ENCODE results near the gene ELK4.

ELK4 gene

DNA sequence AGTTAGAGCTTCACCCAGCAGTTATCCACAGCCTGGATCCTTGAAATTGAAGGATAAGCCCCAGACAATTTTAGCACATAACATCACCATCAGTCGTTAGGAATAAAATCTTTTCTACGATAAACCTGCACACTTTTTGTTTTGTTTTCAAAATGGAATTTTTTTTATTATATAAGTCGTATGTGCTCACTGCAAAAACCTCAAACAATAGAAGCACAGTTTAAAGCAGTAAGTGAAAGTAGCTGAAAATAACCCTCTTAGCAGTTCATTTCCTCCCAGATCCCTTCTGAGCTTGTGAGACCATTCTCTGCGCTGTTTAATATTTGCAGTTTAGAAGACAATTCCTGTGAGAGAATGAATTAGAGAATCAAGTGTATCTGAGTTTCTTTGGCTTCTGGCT lies 38.3 kb downstream of the ELK4 start:
- DNase-seq: no peak

DNA sequence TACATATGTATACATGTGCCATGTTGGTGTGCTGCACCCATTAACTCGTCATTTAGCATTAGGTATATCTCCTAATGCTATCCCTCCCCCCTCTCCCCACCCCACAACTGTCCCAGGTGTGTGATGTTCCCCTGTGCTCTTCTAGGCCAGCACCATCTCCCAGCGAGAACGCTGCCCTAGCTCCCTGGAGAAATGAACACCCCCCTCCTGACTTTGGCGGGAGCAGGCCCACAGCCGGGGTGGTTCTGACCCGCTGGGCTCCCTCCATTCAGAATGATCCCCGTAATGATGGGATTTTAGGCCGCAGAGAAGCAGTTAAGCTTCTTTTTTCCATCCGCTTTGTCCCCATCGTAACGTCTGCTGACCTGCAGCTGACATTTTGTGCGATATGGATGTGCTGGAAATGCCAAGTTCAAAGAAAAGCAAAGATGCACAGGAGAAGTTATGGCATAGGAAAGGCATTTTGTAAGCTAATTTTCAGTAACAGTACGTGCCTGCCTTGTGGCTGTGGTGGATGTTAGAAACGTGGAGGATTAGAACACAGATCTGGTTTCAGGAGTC lies 39.3 kb downstream of the ELK4 start:
- no peak for DNase-seq

DNA sequence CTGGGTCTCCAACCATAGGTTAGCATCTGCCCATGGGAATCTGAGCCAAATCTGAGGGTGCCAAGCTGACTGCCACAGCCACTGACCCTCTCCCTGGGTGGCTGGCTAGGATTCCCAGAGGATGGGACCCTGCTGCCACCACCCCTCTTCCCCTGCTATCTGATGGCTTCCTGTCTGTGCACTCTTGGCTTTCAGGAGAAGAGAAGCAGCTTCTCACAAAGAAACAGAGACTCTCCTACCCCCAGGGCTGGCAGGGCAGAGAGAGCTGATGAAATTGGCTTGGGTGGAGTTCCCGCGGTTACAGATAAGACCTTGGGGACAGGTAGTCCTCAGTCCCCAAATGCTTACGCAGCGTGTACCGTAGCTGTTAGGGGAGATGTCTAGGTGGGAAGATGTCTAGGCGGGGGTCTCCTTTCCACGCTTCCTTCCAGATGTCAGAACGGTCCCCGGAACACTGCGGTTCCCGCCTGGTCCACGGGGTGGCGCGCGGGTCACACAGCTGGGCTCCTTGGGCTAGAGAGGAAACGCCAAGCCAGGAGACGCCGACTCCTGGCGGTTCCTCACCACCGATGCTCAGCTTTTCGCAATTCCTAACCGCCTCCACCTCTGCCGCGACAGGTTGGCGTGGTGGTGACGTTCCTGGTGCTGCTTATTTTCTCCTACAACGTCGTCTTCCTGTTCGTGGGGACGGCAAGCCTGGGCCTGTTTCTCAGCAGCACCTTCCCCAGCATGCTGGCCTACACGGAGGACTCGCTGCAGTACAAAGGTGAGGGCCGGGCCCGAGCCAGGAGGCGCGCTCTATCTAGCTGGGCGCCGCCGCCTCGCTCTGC lies 40.1 kb downstream of the ELK4 start:
- peak; percentile 75 for DNase-seq

DNA sequence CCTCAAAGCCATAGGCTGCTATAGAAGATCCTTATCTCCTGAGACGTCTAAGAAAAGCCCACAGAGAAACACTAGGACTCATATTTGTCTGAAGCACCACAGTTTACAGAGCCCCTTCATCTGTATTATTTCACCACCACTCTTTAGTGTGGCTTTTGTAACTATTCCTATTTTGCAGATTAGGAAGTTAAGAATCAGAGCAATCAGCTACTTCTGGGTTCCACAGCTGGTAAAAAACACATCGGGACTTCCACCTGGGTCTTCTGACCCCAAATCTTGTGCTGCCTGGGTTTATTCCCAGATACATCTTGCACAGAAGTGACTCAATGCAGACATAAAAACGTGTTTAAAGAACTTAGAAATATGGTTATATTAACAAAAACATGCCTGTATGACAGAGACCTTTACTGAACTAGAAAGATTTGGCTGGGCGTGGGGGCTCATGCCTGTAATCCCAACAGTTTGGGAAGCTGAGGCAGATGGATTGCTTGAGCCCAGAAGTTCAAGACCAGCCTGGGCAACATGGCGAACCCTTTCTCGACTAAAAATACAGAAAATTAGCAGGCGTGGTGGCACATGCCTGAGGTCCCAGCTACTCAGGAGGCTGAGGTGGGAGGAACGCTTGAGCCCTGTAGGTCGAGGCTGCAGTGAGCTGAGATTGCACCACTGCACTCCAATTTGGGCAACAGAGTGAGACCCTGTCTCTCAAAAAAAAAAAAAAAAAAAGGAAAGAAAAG lies 40.9 kb downstream of the ELK4 start:
- DNase-seq: no peak

DNA sequence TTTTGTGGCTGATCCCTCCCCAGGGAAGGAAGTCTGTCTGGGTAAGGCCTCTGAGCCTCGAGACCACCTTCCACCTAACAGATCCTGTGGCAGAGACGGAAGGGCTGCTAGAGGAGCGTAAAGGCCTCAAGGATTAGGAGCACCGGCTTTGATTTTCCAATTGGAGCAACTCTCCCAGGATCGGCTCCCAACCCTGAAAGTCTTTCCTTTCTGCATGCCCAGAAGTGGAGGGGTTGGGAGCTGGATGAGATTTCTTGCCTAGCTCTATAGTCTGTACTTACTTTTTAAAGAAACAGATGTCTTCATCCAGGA lies 41.4 kb downstream of the ELK4 start:
- DNase-seq: no peak

DNA sequence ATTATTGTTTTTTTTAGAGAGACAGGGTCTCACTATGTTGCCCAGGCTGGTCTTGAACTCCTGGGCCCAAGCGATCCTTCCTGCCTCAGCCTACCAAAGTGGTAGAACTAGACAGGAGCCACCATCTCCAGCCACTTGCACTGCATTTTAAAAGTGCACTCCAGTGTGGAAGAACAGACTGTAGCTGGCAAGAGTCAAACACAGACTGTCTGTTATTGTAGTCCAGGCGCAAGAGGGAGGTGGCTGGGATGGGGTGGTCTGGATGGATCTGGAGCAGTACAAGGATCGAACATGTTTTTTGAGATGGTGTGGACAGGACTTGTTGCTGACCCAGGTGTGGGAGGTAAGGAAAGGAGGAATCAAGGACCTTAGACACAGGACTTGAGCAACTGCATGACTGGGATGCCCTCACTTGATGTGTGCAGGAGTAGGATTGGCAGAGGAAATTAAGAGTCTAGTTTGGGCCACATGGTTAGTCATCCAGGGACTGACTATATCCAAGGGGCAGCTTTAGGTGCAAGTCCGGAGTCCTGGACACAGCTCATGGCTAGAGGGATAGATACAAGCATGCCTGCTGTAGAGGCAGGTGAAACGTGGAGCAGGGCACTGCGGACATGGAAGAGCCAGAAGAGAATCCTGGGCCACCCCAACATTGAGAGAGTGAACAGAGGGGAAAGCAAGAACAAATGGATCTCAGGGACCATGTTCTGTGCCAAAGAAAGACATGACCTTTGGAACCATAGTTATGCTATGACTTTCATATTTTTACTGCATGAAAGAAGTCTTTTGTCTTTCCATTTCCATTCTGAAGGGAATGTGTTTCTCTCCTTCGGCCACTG lies 42.0 kb downstream of the ELK4 start:
- no peak for DNase-seq

DNA sequence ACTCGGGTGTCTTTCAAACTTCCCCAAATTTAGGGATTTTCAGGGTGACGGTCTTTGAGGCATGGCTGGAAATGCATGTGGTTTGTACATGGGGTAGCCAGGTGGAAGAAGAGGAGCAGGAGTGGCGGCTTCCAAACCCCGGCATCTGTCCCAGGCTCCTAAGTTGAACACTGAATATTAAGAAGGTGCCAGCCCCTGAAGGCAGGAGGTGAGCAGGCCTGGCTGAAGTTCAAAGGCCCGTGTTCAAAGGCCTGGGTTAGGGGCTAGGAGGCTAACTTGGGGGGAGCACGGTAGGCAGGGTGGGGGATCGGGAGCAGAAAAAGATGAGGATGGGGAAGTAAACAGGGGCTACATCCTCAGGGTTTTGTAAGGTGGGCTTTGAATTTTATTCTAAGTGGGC lies 42.8 kb downstream of the ELK4 start:
- DNase-seq: no peak

DNA sequence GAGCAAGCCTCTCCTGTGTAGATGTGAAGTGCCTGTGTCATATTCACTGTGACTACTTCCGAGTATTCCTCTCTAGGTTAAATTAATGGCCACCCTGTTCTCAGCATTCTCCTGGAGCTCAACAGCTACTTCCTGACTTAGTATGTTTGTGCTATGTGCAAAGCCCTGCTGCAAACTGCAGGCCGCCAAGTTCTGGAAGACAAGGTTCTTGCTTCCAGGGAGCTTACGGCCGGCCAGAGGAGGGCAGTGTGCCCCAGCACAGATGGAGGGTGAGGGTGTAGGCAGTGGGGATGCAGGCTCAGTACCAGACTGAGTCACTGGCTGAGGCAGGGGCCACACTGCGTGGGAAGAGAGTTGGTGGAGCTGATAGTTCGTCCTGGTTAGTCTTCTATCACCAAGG lies 43.2 kb downstream of the ELK4 start:
- no peak for DNase-seq

DNA sequence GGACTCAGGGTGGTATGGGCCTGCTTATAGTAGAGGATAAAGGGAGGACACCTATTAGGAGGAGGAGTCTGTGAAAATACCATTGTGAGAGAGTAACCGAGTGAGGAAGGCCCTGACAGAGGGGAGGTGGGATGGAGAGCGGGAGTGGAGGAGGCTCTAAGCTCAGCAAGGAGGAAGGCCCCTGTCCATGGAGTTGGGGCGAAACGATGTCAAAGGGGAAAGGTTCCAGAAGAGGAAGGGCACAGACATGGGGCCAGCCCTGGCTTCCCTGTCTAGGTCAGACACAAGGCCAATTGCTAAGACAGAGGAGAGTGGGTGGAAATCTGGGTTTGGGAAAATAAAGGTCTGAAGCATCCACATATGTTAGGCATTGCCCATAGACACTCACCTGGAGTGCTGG lies 44.2 kb downstream of the ELK4 start:
- no peak for DNase-seq

DNA sequence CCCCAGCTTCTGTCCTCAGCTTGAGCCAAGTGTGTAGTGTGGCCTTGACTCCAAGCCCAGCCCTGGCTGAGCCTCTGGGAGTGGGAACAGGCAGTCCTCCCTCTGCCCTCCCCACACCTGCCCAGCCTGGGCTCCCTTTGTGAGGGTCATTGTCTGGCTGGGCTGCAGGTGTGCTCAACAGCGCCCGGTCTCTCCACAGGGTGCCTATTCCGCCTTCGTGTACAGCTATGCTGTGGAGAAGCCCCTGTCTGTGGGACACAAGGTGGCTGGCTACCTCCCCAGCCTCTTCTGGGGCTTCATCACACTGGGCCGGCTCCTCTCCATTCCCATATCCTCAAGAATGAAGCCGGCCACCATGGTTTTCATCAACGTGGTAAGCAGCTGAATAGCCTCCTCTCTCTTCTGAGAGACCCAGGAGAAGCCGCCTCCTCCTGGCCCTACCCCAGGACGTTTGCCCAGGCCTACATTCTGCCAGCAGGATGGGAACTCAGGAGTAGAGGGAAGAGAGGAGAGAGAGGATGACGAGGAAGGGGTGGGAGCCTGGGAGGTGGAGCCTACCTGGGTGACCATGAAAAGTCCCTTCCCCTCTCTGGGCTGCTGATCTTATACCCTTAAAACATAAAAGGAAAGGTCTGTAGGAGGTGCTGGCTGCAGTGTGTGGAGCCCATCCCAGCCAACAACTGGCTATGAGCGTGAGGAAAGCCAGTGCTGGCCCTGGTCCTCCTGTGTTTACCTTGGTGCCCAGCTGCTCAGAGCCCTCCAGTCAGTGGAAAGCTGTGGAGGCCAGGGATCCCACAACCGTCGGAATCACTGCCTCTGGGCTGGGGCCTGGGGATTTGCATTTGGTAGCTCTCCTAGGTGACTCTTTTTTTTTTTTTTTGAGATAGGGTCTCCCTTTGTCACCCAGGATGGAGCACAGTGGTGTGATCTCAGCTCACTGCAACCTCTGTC lies 45.7 kb downstream of the ELK4 start:
- no peak for DNase-seq

DNA sequence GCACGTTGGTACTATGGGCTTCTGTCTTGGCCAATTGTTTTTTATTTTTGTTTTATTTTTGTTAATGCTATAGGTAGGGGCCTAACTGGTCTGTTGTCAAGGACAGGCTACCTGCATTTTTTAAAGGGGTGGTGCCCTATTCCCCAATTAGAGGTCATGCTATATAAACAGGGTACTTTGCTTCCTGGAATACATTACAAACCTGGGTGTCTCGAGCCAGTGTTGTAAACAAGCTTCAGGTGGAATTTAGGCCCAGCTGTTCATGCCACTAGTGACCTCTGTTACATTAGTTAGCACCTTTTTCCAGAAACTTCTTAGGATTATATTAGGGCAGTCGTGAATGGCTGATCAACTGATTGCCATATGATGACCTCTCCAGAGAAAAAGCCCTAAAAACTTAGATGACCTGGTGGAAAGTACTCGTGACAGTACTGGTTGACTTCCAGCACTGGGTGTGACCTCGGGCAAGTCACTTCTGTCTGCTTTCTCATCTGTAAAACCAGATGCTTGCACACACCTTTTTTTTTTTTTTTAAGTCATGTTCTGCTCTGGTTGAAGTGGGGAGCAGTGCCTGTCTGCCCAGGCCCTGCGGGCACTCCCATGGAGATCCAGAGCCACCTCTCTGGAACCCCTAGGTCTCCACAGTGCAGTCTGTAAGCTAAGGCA lies 46.5 kb downstream of the ELK4 start:
- DNase-seq: no peak

DNA sequence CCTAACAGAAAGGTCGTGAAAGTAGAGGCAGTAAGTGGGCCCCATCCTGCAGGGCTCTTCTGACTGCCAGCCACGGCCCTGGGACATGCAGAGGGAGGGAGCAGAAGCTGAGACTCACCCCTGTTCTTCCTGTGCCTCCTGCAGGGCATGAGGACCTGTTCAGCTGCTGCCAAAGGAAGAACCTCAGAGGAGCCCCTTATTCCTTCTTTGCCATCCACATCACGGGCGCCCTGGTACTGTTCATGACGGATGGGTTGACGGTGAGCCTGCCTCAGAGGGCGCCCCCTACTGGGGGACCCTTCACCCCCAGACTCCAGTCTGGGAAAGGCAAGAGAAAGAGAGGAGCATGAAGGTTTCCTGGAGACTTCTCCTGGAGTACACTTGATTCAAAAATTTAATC lies 47.1 kb downstream of the ELK4 start:
- DNase-seq: no peak

DNA sequence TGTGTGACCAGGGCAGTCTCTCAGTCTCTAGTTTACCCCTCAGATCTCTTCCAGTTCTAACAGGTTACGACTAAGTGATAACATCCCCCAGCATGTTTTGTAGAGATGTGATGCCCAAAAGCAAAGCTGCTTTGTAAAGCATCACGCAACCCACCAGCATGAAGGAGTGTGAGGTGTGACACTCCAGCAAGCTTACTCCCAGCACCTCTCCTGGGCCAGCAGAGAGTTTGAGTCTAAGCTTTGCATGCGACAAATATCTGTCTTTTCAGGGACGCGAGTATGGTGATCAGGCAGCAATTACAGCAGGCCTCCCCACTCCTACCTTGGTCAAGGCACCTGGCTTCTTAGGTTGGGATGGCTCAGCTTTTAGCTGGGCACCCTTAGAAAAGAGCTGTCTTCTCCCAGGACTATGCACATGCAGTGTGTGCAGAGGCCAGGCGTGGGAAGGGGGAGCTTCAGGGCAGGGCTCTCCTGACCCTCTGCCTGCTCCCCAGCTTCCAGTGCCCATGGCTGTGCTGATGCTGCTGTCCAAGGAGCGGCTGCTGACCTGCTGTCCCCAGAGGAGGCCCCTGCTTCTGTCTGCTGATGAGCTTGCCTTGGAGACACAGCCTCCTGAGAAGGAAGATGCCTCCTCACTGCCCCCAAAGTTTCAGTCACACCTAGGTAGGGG lies 48.2 kb downstream of the ELK4 start:
- DNase-seq: no peak

DNA sequence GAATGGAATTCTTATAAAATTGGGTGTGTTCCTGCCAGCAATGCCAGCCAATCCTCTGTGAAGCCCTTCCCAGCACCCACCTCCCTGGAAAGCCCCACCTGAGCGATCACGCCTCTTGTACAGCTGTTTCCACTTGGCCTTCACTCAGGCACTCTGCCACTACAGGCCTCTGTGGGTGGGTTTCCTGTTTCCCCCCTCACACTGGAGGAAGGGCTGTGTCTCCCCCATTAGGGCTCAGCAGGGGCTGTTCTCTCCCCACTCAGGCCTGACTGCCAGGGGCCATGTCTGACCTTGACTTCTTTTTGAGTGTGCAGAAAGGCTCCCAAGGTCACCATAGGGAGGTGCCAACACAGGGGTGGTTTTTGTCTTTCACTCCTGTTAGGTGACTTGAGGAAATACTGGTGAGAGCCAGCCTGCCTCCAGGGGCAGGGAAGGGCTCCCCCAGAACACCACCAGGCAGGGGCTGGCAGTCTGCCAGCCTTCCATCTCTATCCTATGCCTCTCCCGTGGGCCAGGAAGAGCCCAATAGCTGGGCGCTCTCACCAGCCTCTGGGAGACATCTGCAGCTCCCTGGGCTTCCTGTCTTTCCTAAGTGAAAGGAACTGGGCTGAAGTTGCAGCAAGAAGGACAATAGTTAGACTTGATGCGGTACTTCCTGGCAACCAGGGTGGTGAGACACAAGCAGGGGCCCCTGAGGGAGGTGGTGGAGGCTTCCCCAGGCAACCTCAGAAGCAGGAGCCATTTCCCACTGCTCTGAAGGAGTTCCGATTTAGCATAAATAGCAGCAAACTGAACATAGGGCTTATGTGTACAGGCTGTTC lies 49.1 kb downstream of the ELK4 start:
- no peak for DNase-seq

DNA sequence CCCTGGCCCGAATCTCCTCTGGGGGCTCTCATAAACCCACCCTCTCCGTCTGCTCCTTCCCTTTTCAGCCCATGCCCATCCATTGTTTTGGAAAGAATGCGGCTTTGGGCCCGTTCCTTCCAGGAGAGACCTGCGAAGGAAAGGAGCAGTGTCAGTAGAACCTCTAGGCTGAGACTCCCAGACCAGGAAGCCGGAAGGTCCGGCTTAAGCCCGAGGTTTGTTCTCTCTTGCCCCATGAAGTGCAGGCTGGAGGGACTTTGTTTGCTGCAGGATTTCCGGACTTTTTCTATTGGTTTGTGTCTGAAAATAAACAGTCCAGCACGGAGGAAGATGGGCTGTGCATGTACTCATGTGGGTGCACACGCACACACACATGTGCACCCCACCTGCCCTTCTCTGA lies 49.8 kb downstream of the ELK4 start:
- DNase-seq: no peak

DNA sequence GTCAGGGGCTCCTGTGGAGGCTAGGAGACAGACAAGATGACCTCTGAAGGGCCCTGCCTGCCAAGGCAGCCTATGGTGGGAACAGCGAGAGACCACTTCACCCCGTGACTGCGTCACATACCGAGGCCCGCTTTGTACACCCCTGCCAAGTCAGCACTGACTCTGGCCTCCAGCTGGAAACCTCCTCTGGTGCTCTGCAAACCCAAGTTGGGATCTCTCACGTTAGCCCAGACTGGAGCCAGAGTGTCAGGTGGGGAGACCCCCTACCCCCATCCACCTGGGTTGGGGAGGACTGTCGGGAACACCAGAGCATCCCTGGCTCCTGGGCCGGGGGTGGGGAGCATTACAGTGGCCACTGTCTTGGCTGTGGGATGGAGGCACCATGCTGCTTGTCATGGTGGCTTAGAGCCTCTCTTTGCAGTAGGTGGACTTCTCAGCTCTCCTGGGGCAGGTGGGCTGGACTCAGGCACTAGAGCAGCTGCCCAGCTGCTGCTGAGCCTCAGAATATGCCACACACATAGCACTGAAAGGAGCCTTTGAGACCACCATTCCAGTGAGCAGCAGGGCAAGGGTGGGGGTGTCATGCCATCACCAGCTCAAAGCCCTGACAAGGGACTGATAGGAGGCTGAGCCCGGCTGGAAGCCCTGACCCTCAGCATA lies 50.4 kb downstream of the ELK4 start:
- DNase-seq: no peak

DNA sequence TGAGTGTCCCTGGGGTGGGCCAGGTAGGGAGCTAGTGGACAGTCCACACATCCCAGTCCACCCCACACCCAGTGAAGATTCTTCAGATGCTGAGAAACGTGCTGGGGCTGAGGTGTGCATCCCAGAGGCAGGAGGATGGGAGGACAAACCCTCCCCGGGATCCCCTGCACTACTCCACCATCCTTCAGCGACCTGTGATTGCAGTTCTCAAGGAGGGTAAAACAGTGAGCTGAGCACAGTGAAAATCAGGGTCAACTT lies 51.0 kb downstream of the ELK4 start:
- DNase-seq: no peak

DNA sequence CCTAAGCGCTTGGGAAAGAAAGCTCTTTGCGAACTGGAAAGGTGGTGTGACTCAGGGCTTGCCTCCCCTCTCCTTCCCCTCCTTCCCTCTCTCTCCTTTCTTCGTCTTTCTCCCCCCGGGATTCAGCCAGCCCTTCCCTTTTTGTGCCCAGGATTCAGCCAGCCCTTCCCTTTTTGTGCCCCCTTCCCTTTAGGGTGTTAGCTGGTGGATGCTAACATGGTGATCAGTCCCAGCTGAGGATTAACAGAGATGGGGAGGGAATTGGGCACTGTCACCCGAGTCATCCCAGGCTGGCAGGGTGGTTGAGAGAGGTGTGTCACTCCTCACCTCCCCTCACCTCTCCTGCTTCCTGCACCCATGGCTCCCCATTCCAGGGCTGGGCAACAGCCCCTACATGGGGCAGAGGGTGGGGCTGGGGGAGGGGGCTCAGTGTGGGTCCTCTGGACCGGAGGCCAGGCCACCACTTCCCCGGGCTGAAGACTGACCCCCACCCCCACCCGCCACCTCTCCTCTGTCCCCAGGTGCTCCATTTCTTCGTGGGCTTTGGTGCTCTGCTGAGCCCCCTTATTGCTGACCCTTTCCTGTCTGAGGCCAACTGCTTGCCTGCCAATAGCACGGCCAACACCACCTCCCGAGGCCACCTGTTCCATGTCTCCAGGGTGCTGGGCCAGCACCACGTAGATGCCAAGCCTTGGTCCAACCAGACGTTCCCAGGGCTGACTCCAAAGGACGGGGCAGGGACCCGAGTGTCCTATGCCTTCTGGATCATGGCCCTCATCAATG lies 51.5 kb downstream of the ELK4 start:
- no peak for DNase-seq

DNA sequence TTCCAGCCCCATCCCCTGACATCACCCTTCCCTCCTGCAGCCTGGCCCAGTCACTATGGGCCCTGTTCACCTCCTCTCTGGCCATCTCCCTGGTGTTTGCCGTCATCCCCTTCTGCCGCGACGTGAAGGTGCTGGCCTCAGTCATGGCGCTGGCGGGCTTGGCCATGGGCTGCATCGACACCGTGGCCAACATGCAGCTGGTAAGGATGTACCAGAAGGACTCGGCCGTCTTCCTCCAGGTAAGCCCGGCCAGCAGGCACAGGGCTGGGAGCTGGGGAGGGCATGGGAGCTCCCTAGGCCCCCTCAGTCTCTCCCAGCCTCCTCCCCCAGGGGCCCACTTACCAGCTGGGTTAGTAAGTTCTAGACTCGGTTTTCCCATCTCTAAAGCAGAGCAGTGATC lies 52.1 kb downstream of the ELK4 start:
- no peak for DNase-seq

Measured in NCI-H526 treated with DMSO at 0.1 percent for 48 hours (cell line).